NB4 (cell line): Measurements from ENCODE around the gene CCT7.

Experiments used
- CTCF ChIP-seq: IDR thresholded peaks from one replicate; pipeline ENCODE4 v1.5.1; 2012; ENCODE audit warnings: low read depth, low read length
- MAX ChIP-seq: IDR thresholded peaks from 2 replicates; pipeline ENCODE4 v1.6.1; 2011; ENCODE audit warnings: low read depth, low read length
- MYC ChIP-seq: IDR thresholded peaks from 2 replicates; pipeline ENCODE4 v1.6.1; 2011; ENCODE audit warnings: low read depth, low read length
- POLR2A ChIP-seq: IDR thresholded peaks from 2 replicates; pipeline ENCODE4 v1.6.1; 2011; ENCODE audit warnings: mild to moderate bottlenecking; ENCODE audit not compliant: insufficient read length; ENCODE audit errors: extremely low read depth

DNA sequence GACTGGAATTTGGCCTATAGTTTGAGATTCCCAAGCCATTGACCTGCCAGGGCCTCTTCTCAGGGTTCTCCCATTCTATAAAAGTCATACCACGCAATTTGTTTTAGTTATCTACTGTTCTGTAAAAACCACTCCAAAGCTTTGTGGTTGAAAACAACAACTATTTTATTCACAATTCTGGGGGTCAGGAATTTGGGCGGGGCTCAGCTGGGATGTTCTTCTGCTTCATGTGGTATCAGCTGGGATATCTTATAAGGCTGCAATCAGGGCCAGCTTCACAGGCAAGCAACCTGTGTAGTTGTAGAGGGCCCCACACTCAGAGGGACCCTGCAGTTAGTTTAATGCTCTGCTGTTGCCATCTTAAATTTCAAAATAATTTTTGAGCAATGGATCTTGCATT is 48.1 kb upstream of the CCT7 start:
- no peak for TF ChIP-seq CTCF
- TF ChIP-seq POLR2A = no peak
- TF ChIP-seq MAX = no peak
- TF ChIP-seq MYC = no peak
